Parathyroid adenoma (tissue), 2 donors: Measurements from ENCODE around the gene C4orf33.
"Not testable (repeated sequence)": the region's sequence is repeated elsewhere in the genome, so short reads cannot be mapped to it uniquely, and the experiment has no call there.

Experiments used
- H2AFZ ChIP-seq: fragments of 300-600 bp; sonication (generic); one replicate; pipeline ENCODE4 v1.7.0; 2017; ENCODE audit warnings: antibody characterized with exemption, mild to moderate bottlenecking
- H3K27ac ChIP-seq: fragments of 300-600 bp; sonication (generic); one replicate; pipeline ENCODE4 v1.7.0; 2017
- H3K27me3 ChIP-seq: fragments of 300-600 bp; sonication (generic); one replicate; pipeline ENCODE4 v1.7.0; 2017; ENCODE audit warnings: low read length; ENCODE audit not compliant: control insufficient read depth, insufficient read depth
- H3K36me3 ChIP-seq: fragments of 300-600 bp; sonication (generic); one replicate; pipeline ENCODE4 v1.7.0; 2017; ENCODE audit warnings: low read length; ENCODE audit not compliant: control insufficient read depth, insufficient read depth
- H3K4me1 ChIP-seq: fragments of 300-600 bp; sonication (generic); one replicate; pipeline ENCODE4 v1.7.0; 2017; ENCODE audit warnings: control low read depth
- H3K4me2 ChIP-seq: fragments of 300-600 bp; sonication (generic); one replicate; pipeline ENCODE4 v1.7.0; 2017; ENCODE audit warnings: low read length
- H3K4me3 ChIP-seq: fragments of 300-600 bp; sonication (generic); one replicate; pipeline ENCODE4 v1.7.0; 2017; ENCODE audit warnings: low read depth, low read length
- H3K79me2 ChIP-seq: fragments of 300-600 bp; sonication (generic); one replicate; pipeline ENCODE4 v1.7.0; 2017; ENCODE audit warnings: control low read depth
- H3K9ac ChIP-seq: fragments of 300-600 bp; sonication (generic); one replicate; pipeline ENCODE4 v1.7.0; 2017; ENCODE audit warnings: mild to moderate bottlenecking
- H3K9me3 ChIP-seq: fragments of 300-600 bp; sonication (generic); one replicate; pipeline ENCODE4 v1.7.0; 2017; ENCODE audit warnings: low read length; ENCODE audit not compliant: control insufficient read depth
- CTCF ChIP-seq: fragments of 300-600 bp; sonication (generic); IDR thresholded peaks from one replicate; pipeline ENCODE4 v1.7.0; 2017; ENCODE audit warnings: antibody characterized with exemption, mild to moderate bottlenecking
- donor health status: primary hyperparathyroidism.

Gene C4orf33

GRCh38 chr4:129117705-129118104, 21.8 kb downstream of the C4orf33 start:
- Histone ChIP-seq H3K9me3 (no peaks in the 10 kb centered on the region), H2AFZ (no peak overlapping the region), H3K4me1 (no peaks in the 10 kb centered on the region), H3K4me3 (no peak overlapping the region), H3K27me3 (no peaks in the 10 kb centered on the region), H3K9ac (no peak overlapping the region), H3K4me2 (no peak overlapping the region), H3K36me3 (no peaks in the 10 kb centered on the region), H3K27ac (no peak overlapping the region), H3K79me2 (no peaks in the 10 kb centered on the region)
- TF ChIP-seq CTCF = no peak

- not testable (repeated sequence) for H3K27ac ChIP-seq, H3K4me2 ChIP-seq, H3K4me3 ChIP-seq, H2AFZ ChIP-seq, H3K9ac ChIP-seq, H3K4me1 ChIP-seq, H3K36me3 ChIP-seq, H3K79me2 ChIP-seq, H3K27me3 ChIP-seq, H3K9me3 ChIP-seq
Observed at GRCh38 chr4:129126614-129127013, 30.7 kb downstream of the C4orf33 start.

- Histone ChIP-seq H3K9ac (no peak overlapping the region), H3K4me2 (no peak overlapping the region), H3K36me3 (no peaks in the 10 kb centered on the region), H3K27ac (no peak overlapping the region), H3K4me1 (no peaks in the 10 kb centered on the region), H3K9me3 (no peaks in the 10 kb centered on the region), H3K4me3 (no peak overlapping the region), H2AFZ (no peak overlapping the region), H3K27me3 (no peaks in the 10 kb centered on the region), H3K79me2 (no peaks in the 10 kb centered on the region)
- no peak for TF ChIP-seq CTCF
Observed at GRCh38 chr4:129129143-129129542, 33.2 kb downstream of the C4orf33 start.

GRCh38 chr4:129131343-129131742, 35.4 kb downstream of the C4orf33 start:
- Histone ChIP-seq H2AFZ (no peak overlapping the region), H3K36me3 (no peaks in the 10 kb centered on the region), H3K9me3 (no peaks in the 10 kb centered on the region), H3K27me3 (no peaks in the 10 kb centered on the region), H3K27ac (no peak overlapping the region), H3K4me1 (no peaks in the 10 kb centered on the region), H3K79me2 (no peaks in the 10 kb centered on the region), H3K4me2 (no peak overlapping the region), H3K4me3 (no peak overlapping the region), H3K9ac (no peak overlapping the region)
- no peak for TF ChIP-seq CTCF

GRCh38 chr4:129136433-129136832, 40.5 kb downstream of the C4orf33 start:
- Histone ChIP-seq H3K9me3 (no peaks in the 10 kb centered on the region), H3K79me2 (no peaks in the 10 kb centered on the region), H3K4me1 (no peaks in the 10 kb centered on the region), H2AFZ (no peak overlapping the region), H3K27me3 (no peaks in the 10 kb centered on the region), H3K4me3 (no peak overlapping the region), H3K9ac (no peak overlapping the region), H3K4me2 (no peak overlapping the region), H3K27ac (no peak overlapping the region), H3K36me3 (no peaks in the 10 kb centered on the region)
- no peak for TF ChIP-seq CTCF
